Thymus (tissue), 11 donors: ENCODE data around the gene PIGC. TPM values are rescaled to one million over a fixed set of nuclear protein-coding genes. Genes with fewer than 3 reads are reported as not detected.
"Not testable (repeated sequence)": the region's sequence is repeated elsewhere in the genome, so short reads cannot be mapped to it uniquely, and the experiment has no call there.

Source experiments
- DNase-seq, 9 donors: peaks; one replicate each; pipeline ENCODE4 v3.0.0-alpha.2; 2013; ENCODE audit warnings: low spot score in 9 of 9, low read depth in 6 of 9, missing footprints in 1 of 9
- H3K27ac ChIP-seq, 2 donors: one replicate each; pipeline ENCODE4 v1.5.1; 2013; ENCODE audit warnings: control low read depth in 1 of 2, low read depth in 1 of 2, low read length in 1 of 2, mild to moderate bottlenecking in 1 of 2, moderate library complexity in 1 of 2
- H3K27me3 ChIP-seq, 2 donors: one replicate each; pipeline ENCODE4 v1.5.1; 2013; ENCODE audit warnings: low read length in 1 of 2; ENCODE audit not compliant: control insufficient read depth in 2 of 2, insufficient read depth in 1 of 2
- H3K36me3 ChIP-seq, 2 donors: one replicate each; pipeline ENCODE4 v1.5.1; 2013; ENCODE audit warnings: low read length in 1 of 2, mild to moderate bottlenecking in 1 of 2, moderate library complexity in 1 of 2; ENCODE audit not compliant: control insufficient read depth in 2 of 2, insufficient read depth in 2 of 2
- H3K4me1 ChIP-seq, 2 donors: one replicate each; pipeline ENCODE4 v1.5.1; 2013; ENCODE audit warnings: low read length in 2 of 2; ENCODE audit not compliant: control insufficient read depth in 2 of 2, insufficient read depth in 2 of 2
- H3K4me3 ChIP-seq, 2 donors: one replicate each; pipeline ENCODE4 v1.5.1; 2013; ENCODE audit warnings: low read length in 2 of 2, control low read depth in 1 of 2, mild to moderate bottlenecking in 1 of 2
- H3K9me3 ChIP-seq, 2 donors: one replicate each; pipeline ENCODE4 v1.5.1; 2013; ENCODE audit warnings: low read length in 1 of 2, mild to moderate bottlenecking in 1 of 2; ENCODE audit not compliant: control insufficient read depth in 2 of 2, insufficient read depth in 1 of 2
- WGBS: extraction: QIAGEN DNeasy Blood & Tissue Kit; methylation state at CpG from one replicate; pipeline ENCODE4 v1.1.7; 2013; 5-methylcytosine and 5-hydroxymethylcytosine counted together
- polyA plus RNA-seq: library from polyadenylated mRNA; stranded (reverse); fragments of 200-250 nt; gene quantifications from one replicate; pipeline ENCODE4 v1.2.3, GENCODE V29; 2013
- total RNA-seq: library from RNA; stranded (reverse); fragments of 120-200 nt; gene quantifications from one replicate; pipeline ENCODE4 v1.2.4, GENCODE V29; 2013
- donor health status: healthy.

The PIGC gene
- total and polyA plus RNA-seq, 2 donors, result 32.1 to 41.0 TPM

DNA sequence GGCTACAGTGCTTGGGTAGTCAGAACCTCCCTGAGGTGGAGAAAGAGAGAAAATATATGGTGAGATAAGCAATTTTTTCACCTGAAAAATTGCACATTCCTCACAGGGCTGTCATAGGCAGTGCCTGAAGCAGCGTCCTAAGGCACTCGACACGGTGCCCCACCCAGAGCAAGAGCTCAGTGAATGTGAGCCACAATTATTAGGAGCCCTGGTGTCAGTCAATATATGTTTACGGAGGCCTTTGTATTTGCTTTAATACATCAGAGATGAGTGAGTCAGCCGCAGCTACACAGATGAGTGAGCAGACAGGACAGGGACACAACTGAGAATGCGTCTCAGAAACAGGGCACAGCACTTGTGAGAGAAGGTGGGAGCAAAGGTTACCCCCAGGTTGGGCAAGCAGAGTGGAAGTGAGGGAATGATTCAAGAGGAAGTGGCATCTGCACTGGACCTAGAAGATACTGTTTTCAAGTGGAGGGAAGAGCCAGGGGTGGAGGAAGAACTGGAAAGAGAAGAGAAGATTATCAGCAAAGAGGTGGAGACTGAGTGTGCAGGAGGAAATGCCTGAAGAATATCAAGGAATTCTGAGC is 5.2 kb upstream of the PIGC start:
- no peak for DNase-seq
- Histone ChIP-seq H3K4me3 (no peak overlapping the region), H3K9me3 (no peaks in the 10 kb centered on the region), H3K27ac (no peak overlapping the region), H3K4me1 (peaks cover 0 to 14% of the 10 kb centered on the region in 2 donors), H3K27me3 (no peaks in the 10 kb centered on the region), H3K36me3 (no peaks in the 10 kb centered on the region)
- WGBS, result 95% methylated on average over 6 of the region's 6 CpGs

- no peak overlapping the region for H3K27ac ChIP-seq
- H3K9me3 ChIP-seq, result no peaks in the 10 kb centered on the region
- peaks cover 0 to 16% of the 10 kb centered on the region in 2 donors for H3K4me1 ChIP-seq
- H3K4me3 ChIP-seq, result no peak overlapping the region
- H3K27me3 ChIP-seq, result no peaks in the 10 kb centered on the region
- 98% methylated on average over 2 of the region's 2 CpGs for WGBS
- DNase-seq, result no peak
- H3K36me3 ChIP-seq, result no peaks in the 10 kb centered on the region
These were observed 3.8 kb upstream of the PIGC start for GRCh38 chr1:172447641-172448040.

DNA sequence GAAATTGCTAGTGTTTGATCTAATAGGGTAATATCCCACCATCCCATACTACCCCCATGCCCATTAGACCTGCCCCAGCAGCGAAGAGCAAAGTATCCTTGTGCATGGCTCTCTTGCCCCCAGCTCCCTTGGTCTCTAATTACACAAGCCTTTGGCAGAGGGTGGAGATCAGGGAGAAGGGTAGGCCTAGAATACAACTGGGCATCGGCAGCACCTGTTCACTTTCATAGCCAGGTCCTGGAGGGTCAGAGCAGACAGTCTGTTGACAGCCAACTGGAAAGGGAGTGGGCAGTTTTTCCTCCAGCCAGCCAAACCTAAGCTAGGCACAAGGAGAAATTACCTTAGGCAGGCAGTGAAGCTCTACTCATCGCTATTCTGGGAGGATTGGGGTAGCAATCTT is 2.7 kb upstream of the PIGC start:
- H3K27me3 ChIP-seq, result no peaks in the 10 kb centered on the region
- no peak overlapping the region for H3K27ac ChIP-seq
- WGBS, result 96% methylated on average over 3 of the region's 3 CpGs
- no peak overlapping the region for H3K4me3 ChIP-seq
- H3K36me3 ChIP-seq, result peaks cover 3 to 5% of the 10 kb centered on the region in 2 donors
- H3K9me3 ChIP-seq, result no peaks in the 10 kb centered on the region
- DNase-seq, result no peak
- H3K4me1 ChIP-seq, result peaks cover 0 to 16% of the 10 kb centered on the region in 2 donors

- no peak for DNase-seq
- no peaks in the 10 kb centered on the region for H3K9me3 ChIP-seq
- WGBS, result 80% methylated on average over 3 of the region's 3 CpGs
- H3K4me3 ChIP-seq, result peak overlapping the region; percentile 83
- no peak overlapping the region for H3K27ac ChIP-seq
- H3K27me3 ChIP-seq, result no peaks in the 10 kb centered on the region
- peaks cover 3 to 14% of the 10 kb centered on the region in 2 donors for H3K36me3 ChIP-seq
- H3K4me1 ChIP-seq, result peaks cover 0 to 4% of the 10 kb centered on the region in 2 donors
These were observed 865 bp downstream of the PIGC start for GRCh38 chr1:172442843-172443565.

- H3K36me3 ChIP-seq, result peaks cover 3 to 14% of the 10 kb centered on the region in 2 donors
- DNase-seq, result no peak
- no peaks in the 10 kb centered on the region for H3K27me3 ChIP-seq
- no peak overlapping the region for H3K4me3 ChIP-seq
- H3K9me3 ChIP-seq, result no peaks in the 10 kb centered on the region
- H3K4me1 ChIP-seq, result peaks cover 0 to 4% of the 10 kb centered on the region in 2 donors
- no peak overlapping the region for H3K27ac ChIP-seq
- WGBS, result 97% methylated on average over 6 of the region's 6 CpGs
These were observed 1.5 kb downstream of the PIGC start for GRCh38 chr1:172442404-172442803.

- WGBS, result 98% methylated on average over 3 of the region's 3 CpGs
- H3K27ac ChIP-seq, H3K4me3 ChIP-seq, H3K4me1 ChIP-seq, H3K9me3 ChIP-seq, H3K27me3 ChIP-seq, DNase-seq: not testable (repeated sequence)
- peaks cover 1 to 14% of the 10 kb centered on the region in 2 donors for H3K36me3 ChIP-seq
These were observed 6.7 kb downstream of the PIGC start for GRCh38 chr1:172437183-172437582.

DNA sequence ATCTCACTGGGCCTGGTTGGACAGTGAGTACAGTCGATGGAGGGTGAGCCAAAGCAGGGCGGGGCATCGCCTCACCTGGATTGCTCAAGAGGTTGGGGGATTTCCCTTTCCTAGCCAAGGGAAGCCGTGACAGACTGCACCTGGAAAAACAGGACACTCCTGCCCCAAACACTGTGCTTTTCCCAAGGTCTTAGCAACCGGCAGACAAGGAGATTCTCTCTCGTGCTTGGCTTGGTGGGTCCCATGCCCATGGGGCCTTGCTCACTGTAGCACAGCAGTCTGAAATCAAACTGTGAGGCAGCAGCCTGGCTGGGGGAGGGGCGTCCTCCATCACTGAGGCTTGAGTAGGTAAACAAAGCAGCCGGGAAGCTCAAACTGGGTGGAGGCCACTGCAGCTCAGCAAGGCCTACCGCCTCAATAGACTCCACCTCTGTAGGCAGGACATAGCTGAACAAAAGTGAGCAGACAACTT is 12.1 kb downstream of the PIGC start:
- peak overlapping the region; percentile 69 to 74 for H3K27ac ChIP-seq
- peak in 2 of 9 donors; percentile 26 to 47 for DNase-seq
- no peaks in the 10 kb centered on the region for H3K36me3 ChIP-seq
- no peaks in the 10 kb centered on the region for H3K9me3 ChIP-seq
- no peak overlapping the region for H3K4me3 ChIP-seq
- H3K27me3 ChIP-seq, result no peaks in the 10 kb centered on the region
- H3K4me1 ChIP-seq, result peaks cover 16 to 26% of the 10 kb centered on the region in 2 donors
- 90% methylated on average over 9 of the region's 9 CpGs for WGBS

- H3K27me3 ChIP-seq, result no peaks in the 10 kb centered on the region
- H3K36me3 ChIP-seq, result no peaks in the 10 kb centered on the region
- H3K27ac ChIP-seq, result peak overlapping the region; percentile 8 to 42
- WGBS, result 73% methylated on average over 2 of the region's 2 CpGs
- no peak overlapping the region for H3K4me3 ChIP-seq
- no peaks in the 10 kb centered on the region for H3K9me3 ChIP-seq
- peak in 1 of 9 donors; percentile 42 for DNase-seq
- peaks cover 16 to 28% of the 10 kb centered on the region in 2 donors for H3K4me1 ChIP-seq
These were observed 12.7 kb downstream of the PIGC start for GRCh38 chr1:172431204-172431603.

DNA sequence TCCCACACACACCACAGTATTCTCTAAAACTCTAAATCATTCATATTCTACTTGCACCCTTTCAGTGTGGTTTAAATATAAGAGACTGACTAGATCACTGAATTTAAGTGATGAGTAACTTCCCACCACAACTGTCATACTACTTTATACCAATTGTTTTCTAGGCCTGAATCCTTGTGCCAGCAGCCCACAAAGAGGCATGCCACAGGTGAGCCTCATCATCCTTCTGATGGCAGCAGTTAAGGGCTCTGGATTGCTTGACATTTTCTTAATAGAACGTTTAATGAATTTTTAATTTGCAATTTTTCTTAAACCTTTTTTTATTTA is 13.8 kb downstream of the PIGC start:
- H3K36me3 ChIP-seq, result no peaks in the 10 kb centered on the region
- DNase-seq, result no peak
- WGBS, result 99% methylated on average over 1 of the region's 1 CpG
- no peak overlapping the region for H3K4me3 ChIP-seq
- H3K9me3 ChIP-seq, result no peaks in the 10 kb centered on the region
- no peaks in the 10 kb centered on the region for H3K27me3 ChIP-seq
- no peak overlapping the region for H3K27ac ChIP-seq
- peaks cover 16 to 28% of the 10 kb centered on the region in 2 donors for H3K4me1 ChIP-seq
